Smooth muscle cell of the brain vasculature (primary cell): ENCODE data around the gene SLC7A1.

Source experiments
- DNase-seq: peaks from one replicate; pipeline ENCODE4 v3.0.0-alpha.2; 2012; ENCODE audit warnings: low read depth, low spot score

Gene SLC7A1

DNA sequence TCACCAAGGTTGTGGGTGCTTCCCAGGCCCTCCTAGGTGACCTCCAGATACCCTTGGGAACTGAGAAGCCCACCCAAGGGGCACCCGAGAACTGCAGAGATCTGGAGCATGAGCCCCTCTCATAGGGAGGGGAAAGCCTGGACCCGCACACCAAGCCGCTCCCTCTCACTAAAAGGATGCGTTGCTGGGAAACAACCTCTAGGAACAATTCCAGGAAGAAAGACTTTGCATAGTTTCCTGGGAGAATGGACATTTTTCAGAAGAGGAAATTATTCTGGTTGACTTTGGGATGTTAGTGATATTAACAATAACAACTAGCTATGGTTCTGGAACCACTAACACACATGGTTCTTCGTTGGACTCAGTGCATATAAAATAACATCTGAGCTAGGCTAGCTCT is 64.6 kb downstream of the SLC7A1 start:
- no peak for DNase-seq

DNA sequence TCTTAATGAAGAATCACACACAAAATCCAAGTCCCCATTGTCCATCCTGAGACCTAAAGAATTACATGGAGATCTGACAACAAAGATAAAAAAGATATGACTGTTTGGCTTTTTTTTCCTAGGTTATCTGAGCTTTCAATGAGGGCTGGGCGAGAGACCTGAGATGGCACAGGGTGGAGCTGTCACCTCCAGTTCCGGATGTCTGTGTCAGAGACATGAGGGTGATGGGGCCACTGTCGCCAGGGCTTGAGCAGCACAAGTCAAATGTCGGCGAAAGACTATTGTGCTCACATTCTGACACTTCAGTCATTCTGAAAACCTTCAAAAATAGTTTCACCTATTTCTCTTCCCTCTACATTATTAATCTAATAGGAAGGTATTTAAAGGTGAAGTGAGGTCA is 65.7 kb downstream of the SLC7A1 start:
- DNase-seq: no peak

DNA sequence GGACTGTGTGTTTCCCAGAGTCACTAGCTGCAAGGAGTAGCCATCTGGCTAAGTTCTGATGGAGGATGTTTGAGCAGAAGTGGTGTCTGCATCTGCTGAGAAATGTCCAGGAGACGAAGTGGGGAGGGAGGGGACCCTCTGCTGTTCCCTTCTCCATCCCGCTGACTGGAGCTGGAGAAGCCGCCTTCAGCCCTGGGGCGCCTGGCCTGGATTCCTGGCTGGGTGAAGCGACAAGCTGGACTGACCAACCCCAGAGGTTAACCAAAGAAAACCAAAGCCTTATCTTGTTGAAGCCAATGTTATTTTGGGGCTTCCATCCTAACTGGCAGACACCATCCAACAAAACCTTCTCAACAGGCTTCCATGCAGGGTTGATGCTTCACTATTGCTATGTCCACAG is 67.6 kb downstream of the SLC7A1 start:
- DNase-seq: no peak

DNA sequence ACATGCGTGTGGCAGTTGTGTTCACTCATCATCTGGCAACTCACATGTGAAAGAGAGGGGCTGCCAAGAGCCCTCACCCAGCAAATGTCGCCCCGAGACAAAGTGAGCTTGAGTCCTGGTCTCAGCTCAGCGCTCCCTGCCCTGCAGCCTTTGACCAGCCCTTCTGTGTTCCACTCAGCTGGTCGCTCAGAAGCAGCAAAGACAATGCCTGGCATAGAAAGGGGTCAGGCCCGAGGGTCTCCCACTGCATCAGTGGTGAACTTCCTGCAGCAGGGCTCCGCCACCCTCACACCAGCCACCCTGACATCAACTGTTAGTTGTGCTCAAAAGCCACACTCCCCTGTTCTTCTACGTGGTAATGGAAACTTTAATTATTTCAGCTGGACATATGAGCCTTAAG is 68.0 kb downstream of the SLC7A1 start:
- DNase-seq: no peak

DNA sequence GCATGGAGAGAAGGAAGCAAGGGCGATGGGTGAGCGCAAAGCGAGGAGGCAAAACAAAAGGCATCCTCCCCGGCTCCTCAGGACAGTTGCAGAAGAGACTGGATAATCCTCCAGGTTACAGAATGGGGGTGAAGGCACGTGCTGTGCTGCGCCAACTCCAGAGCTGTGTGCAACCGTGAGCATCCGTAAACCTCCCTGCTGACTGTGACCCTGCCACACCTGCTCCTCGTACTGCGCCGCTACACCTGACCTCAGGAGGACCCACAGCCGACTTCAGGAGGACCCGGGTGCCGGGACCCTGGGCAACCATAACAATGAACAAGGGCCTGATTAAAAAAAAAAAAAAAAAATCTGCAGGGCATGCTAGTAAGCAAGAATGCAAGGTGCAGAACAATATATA is 68.7 kb downstream of the SLC7A1 start:
- DNase-seq: no peak

DNA sequence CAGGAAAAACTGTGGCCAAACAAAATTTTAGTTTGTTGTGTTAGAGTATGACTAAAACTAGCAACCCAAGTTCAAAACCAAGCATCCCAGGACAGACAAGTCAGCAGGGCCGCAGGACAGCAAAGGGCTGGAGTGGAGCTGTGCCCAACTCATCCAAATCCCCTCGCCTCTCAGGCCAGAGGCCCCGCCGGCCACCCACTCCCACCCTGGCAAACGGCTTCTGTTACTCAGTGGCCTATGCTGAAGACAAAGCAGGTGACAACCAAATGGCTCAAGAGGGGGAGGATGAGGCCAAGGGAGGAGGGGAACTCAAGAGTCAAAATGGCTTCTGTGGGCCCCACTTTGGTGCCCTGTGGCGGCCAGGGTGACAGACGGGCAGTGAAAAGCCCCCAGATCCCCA is 69.7 kb downstream of the SLC7A1 start:
- DNase-seq: no peak

DNA sequence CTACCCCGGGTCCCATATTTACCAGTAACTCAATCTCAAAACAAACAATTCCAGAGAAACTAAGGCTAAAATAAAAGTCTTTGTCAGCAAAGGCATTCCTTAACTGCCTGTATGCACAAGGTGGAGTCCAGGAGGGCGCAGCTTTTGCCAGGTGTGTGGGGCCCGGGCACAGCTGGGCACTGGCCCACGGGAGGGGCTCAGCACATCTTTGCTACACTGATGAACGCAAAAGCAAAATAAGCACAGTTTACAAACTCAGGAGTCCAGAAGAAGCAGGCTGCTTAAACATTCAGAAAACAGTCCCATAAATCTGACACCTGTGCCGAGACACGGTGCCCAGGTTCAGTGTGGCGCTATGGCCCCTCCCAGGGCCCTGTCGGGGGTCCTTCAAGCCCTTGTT is 70.8 kb downstream of the SLC7A1 start:
- no peak for DNase-seq

DNA sequence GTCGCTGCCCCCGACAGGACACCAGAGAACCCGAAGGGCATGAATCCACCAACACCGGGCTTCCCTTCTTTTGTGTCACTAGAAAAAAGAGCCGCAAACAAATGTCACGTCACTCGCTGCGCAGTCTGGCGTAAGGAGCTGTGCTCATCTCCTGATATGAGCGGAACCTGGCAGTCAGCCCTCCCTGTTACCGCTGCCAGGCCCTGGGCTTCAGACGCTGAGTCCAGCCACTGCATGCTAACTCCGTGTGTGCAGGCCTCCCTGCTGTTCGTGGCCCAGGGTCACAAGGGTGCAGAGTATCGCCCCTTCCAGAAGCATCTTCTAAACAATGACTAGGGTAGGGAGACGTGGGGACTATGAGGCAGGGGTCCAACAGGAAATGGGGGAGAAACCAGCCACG is 71.3 kb downstream of the SLC7A1 start:
- DNase-seq: no peak

DNA sequence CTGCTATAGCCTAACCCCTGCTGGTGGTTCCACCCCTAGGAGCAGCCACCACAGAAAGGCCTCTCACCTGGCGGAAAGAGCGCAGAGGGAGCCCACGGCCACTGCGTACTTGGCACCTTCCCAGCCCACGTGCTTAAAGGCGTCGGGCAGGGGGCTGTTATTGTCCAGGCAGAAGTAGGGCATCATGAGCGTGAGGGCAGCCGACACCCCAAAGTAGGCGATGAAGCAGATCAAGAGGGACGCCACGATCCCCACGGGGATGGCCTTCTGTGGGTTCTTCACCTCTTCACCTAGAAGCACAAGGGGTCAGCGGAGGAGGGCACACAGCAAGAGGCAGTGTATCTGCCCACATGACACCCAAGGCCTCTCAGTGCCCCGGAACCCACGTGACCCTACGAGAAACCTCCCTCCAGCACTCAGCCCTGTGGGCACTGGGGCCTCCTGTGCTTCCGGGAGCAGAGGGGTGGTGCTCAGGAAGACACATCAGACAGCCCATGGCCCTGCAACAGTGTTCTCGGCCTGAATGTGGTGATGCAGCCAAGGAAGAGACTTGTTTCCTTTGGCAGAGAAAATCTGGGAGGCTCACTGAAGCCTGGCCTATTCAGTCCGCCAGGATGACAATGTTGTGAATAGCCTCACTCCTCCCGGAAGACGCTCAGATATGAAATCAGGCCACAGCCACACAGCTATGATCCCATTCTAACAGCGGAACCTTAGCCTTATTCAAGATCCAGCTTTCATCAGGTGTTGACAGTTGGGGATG is 72.1 kb downstream of the SLC7A1 start:
- DNase-seq: no peak

DNA sequence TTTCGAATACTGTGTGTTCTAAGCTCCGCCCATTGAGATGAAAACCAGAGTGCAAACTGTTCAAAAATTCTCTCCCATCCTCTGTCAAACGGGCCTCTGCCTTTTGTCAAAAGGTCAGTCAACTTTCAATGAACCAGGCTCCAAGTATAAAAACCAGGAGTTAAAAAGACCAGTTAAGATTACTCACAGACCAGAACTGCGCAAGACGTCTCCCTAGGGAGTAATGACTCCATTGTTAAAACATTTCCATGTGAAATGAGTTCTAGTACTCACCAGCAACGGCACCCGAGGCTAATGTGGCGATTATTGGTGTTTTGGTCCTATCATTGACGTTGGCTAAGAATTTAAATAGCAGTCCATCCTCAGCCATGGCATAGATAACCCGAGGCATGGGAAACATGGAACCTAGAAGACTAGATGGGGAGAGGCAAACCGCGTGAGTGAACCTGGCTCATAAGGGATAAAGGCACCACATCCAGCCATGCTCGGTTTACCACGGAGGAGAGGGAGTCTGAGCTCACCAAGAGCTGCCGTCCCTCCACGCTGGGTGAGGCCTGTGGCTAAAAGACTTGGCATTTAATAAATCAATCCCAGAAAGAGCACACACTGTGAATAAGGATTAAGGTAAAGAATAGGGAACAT is 73.3 kb downstream of the SLC7A1 start:
- DNase-seq: peak; percentile 84

DNA sequence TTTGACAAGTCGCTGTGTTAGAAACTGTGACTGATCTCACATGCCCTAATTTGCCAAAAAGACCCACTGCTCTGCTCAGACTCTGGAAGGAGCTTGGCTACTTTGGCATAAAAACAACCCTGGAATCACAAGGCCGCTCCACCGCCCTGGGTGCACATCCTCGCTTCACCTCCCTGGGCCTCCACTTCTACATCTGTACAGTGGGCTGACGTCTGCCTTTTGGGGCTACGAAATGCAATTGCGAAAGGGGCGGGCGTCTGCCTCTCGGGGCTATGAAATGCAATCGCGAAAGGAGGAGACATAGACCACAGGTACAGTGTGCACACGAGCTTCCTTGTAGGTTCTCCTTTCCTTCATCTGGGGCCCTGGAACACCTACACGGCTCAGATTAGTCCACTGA is 74.2 kb downstream of the SLC7A1 start:
- no peak for DNase-seq

DNA sequence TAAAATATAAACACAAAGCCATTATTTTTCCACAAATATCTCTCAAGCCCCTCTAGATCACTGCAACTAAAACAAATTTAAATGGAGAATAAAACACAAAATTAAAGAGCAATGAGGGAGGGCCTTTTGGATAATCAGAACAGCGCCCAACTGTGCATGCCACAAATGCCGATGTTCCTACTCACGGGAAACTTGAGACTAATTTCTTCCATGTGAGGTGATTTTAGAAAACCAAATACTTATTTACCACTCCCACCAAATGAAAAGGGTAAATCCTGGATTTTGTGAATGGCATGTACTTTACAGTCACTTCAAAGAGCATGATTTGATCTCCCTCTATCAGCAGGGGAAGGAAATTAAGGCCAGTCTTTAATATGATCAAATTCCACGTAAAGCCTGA is 74.8 kb downstream of the SLC7A1 start:
- DNase-seq: peak; percentile 50

DNA sequence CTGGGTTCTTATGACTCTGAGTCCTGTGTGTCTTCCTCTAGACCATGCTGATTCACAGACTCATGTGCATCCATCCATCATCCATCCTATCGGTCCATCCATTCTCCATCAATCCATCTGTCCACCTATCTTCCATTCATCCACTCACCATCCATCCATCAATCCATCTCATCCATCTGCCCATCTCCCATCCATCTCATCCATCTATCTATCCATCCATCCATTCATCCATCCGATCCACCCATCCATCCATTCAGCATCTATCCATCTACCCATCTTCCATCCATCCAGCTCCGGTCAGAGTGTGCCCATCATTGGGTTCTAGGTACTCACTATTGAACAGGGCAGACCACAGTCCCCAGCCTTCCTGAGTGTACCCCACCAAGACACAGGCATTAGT is 75.6 kb downstream of the SLC7A1 start:
- DNase-seq: no peak

DNA sequence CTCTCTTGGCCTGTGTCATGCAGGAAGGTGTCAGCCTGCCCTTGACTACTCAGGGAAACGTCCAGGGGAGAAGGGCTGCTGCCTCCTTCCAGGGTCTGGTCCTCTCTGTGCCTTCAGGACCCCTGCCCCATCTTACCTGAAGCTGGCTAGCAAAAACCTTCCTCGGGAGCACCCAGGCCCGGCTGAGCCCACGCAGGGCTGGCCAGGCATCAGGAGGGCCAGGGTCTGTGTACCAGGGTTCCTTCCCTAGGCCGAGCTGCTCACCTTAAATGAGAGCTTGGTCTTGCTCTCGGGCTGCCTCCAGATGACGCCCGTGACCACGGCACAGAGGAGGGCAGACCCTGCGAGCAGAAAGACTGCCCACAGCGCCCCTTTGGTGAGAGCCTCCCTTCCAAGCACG is 78.6 kb downstream of the SLC7A1 start:
- DNase-seq: no peak

DNA sequence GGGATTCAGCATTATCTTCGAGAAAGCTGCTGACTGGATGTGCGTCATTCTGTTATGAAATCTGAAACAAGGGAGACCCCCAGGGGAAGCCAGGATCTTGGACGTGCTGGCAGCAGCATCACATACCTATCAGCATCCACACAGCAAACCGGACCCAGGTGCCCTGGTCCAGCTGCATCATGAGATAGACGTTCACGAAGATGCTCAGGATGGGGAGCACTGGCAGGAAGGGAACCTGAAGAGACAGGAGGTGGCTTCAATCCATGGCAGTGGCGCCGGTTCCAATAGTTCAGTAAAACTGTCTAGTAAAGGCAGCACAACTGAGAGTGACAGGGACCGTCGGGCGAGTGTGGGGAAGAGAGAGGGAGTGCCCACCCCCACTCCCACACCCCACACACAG is 79.5 kb downstream of the SLC7A1 start:
- no peak for DNase-seq

DNA sequence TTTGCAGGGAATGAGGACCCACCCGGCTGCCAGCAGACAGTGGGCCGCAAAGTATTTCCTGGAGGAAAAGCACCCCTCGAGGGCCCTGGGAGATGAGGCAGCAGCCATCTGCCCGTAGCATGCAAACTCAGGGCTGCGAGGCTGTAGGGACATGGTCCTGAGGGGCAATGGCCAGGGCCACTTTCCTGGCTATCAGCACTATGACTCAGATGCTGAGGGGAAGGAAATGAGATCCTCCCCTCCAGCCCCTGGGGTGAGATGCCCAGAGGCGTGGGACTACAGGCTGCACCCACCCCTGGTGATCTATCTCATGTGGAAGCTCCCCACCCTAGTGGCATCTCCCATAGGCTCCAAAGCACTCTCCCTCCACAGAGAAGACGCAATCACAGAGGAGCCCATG is 80.1 kb downstream of the SLC7A1 start:
- DNase-seq: no peak

DNA sequence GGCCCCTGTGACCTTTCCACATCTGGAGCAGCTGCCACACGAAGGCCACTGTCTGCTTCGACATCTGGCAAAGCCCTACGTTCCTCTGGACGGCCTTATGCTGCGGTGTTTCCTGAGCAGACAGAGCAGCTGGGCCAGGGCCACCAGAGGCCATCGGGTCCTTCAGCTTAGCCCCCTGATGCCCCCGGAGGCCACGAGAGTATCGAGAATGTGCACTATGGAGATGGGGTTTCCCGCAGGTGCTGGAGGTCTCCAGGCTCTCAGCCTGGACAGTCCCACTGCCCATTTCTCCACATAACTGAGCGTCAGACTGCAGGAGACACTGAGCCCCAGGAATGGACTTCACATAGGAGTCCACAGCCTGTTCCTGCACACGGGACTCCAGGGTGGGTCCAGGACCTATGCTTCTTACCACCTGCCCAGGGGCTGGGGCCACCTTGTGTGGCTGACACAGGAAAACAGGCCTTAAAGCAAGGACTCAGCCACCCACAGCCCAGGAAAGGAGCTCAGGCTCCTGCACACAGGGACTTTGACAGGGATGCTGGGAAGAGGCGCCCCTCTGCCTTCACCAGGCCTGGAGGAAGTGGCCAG is 80.7 kb downstream of the SLC7A1 start:
- no peak for DNase-seq

DNA sequence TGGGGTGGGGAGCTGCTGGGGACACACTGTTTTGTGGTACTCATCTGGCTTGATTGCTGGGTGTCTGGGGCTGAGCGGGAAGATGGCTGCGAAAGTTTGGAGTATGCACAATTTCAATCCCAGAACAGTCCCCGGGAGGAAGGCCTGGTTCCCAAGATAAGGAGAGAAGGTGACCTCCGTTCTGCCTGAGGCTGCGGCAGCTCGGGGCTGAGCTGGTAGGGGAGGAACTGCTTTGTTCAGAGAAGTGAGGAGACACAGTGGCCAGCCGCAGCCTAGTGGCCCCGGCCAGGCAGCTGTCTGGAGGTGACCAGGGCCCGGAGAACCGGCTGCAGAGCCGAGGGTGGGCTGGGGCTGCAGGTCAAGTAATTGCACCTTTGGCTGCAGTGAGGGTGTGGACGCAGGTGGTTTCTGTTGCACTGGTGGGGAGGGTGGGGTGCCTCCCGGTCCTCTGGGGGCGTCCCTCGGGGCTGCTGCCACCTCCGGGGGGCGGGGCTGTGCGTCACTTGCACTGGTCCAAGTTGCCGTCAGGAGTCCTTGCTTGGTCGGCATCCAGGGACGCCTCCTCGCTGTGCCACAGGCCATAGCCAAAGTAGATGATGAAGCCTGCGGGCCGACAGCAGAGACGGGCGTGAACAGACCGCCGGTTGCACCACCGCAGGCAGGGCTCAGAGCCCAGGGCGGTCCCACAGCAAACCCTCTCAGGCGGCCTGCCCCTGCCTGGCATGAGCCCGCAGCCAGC is 81.3 kb downstream of the SLC7A1 start:
- DNase-seq: no peak

DNA sequence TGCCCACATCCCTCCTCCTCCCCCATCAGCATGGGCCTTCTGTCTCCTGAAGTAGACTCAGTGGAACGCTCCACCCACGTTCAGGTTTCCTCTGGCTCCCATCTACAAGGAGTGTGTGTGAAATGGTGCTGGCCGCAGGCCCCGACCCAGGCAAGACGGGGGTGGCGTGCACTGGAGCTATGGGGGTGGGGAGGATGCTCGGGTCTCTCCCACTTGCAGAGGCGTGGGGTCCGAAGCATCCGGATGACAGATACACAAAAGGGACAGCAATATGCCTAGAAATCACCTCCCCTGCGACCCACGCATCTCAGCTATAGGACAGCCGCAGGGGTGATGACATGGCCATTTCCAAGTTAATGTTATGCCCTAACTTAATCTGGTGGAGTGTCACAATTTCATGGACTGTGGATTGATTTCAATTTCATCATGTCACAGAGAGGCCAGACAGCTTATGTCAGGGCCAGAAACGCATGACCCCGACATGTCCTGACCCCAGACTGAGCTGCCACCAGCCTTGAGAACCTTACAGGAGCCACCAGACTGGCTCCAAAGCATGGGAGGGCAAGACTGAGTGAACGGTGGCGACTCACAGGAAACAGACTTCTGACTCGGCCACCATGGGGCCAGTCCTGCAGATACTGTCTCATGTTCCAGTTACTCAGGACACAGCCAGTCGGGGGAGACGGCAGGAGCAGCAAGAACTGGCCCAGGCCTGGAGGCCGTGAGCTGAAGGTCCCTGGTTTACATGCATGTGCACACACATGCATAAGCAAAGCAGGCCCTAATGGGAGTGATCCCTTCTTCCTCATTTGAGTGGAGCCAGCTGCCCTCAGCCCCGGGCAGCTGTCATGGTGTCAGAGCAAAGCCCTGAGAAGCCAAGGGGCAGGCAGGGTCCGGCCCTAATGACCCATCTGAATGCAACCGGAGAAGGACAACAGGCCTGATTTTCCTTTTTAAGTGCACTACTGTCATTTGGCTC is 82.2 kb downstream of the SLC7A1 start:
- no peak for DNase-seq

DNA sequence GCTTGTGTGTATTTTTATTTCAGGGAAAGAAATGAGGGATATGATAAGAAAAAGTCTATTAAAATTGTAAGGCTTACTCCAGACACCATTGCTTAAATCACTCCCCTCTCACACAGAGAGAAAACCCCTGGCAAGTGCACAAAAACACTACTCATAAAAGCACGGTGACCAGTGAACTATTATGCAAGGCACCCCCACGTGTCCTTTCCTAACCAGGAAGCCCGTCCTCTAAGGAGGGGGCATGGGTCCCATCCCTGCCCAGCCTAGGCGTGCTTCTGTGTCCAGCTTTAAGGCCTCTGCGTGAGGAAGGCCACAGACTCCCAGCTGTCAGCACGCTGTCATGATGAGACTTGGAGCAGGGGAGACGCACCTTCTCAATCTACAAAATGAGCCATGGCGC is 83.5 kb downstream of the SLC7A1 start:
- no peak for DNase-seq

DNA sequence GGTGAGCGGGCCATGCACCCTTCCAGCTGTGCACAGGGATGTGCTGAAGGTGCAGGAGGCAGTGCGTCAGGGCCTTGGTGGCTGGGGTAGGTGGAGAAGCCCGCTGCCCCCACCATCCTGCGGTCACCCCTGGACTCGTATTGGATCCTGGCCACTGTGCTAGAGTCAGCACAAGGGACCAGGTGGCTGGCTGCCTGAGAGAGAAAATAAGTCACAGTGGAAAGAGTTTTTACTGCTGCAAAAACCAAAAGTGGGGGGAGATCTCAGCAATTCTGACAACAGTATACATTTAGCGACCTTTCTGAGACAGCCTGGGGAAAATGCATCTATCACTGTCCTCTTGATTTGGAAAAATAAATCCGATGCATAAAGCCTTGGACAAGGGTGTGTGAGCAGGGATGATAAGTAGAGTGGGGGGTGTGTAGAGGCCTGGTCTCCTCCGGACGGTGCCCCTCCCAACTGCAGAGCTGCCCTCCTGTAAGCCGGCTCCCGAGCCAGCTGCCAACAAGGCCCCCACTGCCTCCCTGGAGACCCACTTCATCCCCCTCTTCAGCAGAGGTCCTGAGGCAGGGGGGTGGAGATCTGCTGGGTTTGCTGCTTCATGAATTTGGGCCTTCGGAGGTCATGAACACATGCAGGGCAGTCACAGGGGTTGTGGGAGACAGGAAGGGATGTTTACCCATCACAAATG is 84.2 kb downstream of the SLC7A1 start:
- DNase-seq: no peak
